Parathyroid adenoma (tissue), 2 donors: ENCODE measurements around the gene CFAP46.

ENCODE experiments used
- H2AFZ ChIP-seq: fragments of 300-600 bp; sonication (generic); one replicate; pipeline ENCODE4 v1.7.0; 2017; ENCODE audit warnings: antibody characterized with exemption, mild to moderate bottlenecking
- H3K27ac ChIP-seq: fragments of 300-600 bp; sonication (generic); one replicate; pipeline ENCODE4 v1.7.0; 2017
- H3K27me3 ChIP-seq: fragments of 300-600 bp; sonication (generic); one replicate; pipeline ENCODE4 v1.7.0; 2017; ENCODE audit warnings: low read length; ENCODE audit not compliant: control insufficient read depth, insufficient read depth
- H3K36me3 ChIP-seq: fragments of 300-600 bp; sonication (generic); one replicate; pipeline ENCODE4 v1.7.0; 2017; ENCODE audit warnings: low read length; ENCODE audit not compliant: control insufficient read depth, insufficient read depth
- H3K4me1 ChIP-seq: fragments of 300-600 bp; sonication (generic); one replicate; pipeline ENCODE4 v1.7.0; 2017; ENCODE audit warnings: control low read depth
- H3K4me2 ChIP-seq: fragments of 300-600 bp; sonication (generic); one replicate; pipeline ENCODE4 v1.7.0; 2017; ENCODE audit warnings: low read length
- H3K4me3 ChIP-seq: fragments of 300-600 bp; sonication (generic); one replicate; pipeline ENCODE4 v1.7.0; 2017; ENCODE audit warnings: low read depth, low read length
- H3K79me2 ChIP-seq: fragments of 300-600 bp; sonication (generic); one replicate; pipeline ENCODE4 v1.7.0; 2017; ENCODE audit warnings: control low read depth
- H3K9ac ChIP-seq: fragments of 300-600 bp; sonication (generic); one replicate; pipeline ENCODE4 v1.7.0; 2017; ENCODE audit warnings: mild to moderate bottlenecking
- H3K9me3 ChIP-seq: fragments of 300-600 bp; sonication (generic); one replicate; pipeline ENCODE4 v1.7.0; 2017; ENCODE audit warnings: low read length; ENCODE audit not compliant: control insufficient read depth
- CTCF ChIP-seq: fragments of 300-600 bp; sonication (generic); IDR thresholded peaks from one replicate; pipeline ENCODE4 v1.7.0; 2017; ENCODE audit warnings: antibody characterized with exemption, mild to moderate bottlenecking
- donor health status: primary hyperparathyroidism.

The CFAP46 gene

GRCh38 chr10:132834891-132835847 lies 107.2 kb downstream of the CFAP46 start:
- Histone ChIP-seq H3K9ac (no peak overlapping the region), H3K27me3 (peaks cover 5% of the 10 kb centered on the region), H3K9me3 (no peaks in the 10 kb centered on the region), H3K27ac (no peak overlapping the region), H3K4me1 (no peaks in the 10 kb centered on the region), H3K79me2 (no peaks in the 10 kb centered on the region), H2AFZ (no peak overlapping the region), H3K36me3 (no peaks in the 10 kb centered on the region), H3K4me3 (no peak overlapping the region), H3K4me2 (no peak overlapping the region)
- no peak for TF ChIP-seq CTCF

GRCh38 chr10:132834311-132834761 lies 108.0 kb downstream of the CFAP46 start:
- H3K4me3 ChIP-seq = no peak overlapping the region
- H2AFZ ChIP-seq = no peak overlapping the region
- H3K27ac ChIP-seq = no peak overlapping the region
- H3K27me3 ChIP-seq = peaks cover 5% of the 10 kb centered on the region
- H3K9ac ChIP-seq = no peak overlapping the region
- no peaks in the 10 kb centered on the region for H3K36me3 ChIP-seq
- no peak overlapping the region for H3K4me2 ChIP-seq
- TF ChIP-seq CTCF = no peak
- no peaks in the 10 kb centered on the region for H3K4me1 ChIP-seq
- H3K9me3 ChIP-seq = no peaks in the 10 kb centered on the region
- H3K79me2 ChIP-seq = no peaks in the 10 kb centered on the region

GRCh38 chr10:132833421-132834111 lies 108.8 kb downstream of the CFAP46 start:
- no peak overlapping the region for H3K9ac ChIP-seq
- H3K4me3 ChIP-seq = no peak overlapping the region
- no peaks in the 10 kb centered on the region for H3K4me1 ChIP-seq
- no peak overlapping the region for H3K4me2 ChIP-seq
- no peaks in the 10 kb centered on the region for H3K9me3 ChIP-seq
- H3K27ac ChIP-seq = no peak overlapping the region
- no peak for TF ChIP-seq CTCF
- H3K27me3 ChIP-seq = peaks cover 5% of the 10 kb centered on the region
- no peaks in the 10 kb centered on the region for H3K79me2 ChIP-seq
- H3K36me3 ChIP-seq = no peaks in the 10 kb centered on the region
- no peak overlapping the region for H2AFZ ChIP-seq

GRCh38 chr10:132832186-132832969 lies 110.0 kb downstream of the CFAP46 start:
- no peak overlapping the region for H2AFZ ChIP-seq
- H3K79me2 ChIP-seq = no peaks in the 10 kb centered on the region
- no peak overlapping the region for H3K27ac ChIP-seq
- H3K9me3 ChIP-seq = no peaks in the 10 kb centered on the region
- peaks cover 5% of the 10 kb centered on the region for H3K27me3 ChIP-seq
- H3K36me3 ChIP-seq = no peaks in the 10 kb centered on the region
- H3K4me1 ChIP-seq = no peaks in the 10 kb centered on the region
- H3K4me3 ChIP-seq = no peak overlapping the region
- no peak overlapping the region for H3K9ac ChIP-seq
- TF ChIP-seq CTCF = no peak
- no peak overlapping the region for H3K4me2 ChIP-seq
